NCI-H1436 treated with DMSO at 0.1 percent for 48 hours (cell line): ENCODE measurements around the gene KANK4.

Source experiments
- DNase-seq: peaks from one replicate; lab custom pipeline; 2025; lab: John Stamatoyannopoulos, UW

Gene KANK4

DNA sequence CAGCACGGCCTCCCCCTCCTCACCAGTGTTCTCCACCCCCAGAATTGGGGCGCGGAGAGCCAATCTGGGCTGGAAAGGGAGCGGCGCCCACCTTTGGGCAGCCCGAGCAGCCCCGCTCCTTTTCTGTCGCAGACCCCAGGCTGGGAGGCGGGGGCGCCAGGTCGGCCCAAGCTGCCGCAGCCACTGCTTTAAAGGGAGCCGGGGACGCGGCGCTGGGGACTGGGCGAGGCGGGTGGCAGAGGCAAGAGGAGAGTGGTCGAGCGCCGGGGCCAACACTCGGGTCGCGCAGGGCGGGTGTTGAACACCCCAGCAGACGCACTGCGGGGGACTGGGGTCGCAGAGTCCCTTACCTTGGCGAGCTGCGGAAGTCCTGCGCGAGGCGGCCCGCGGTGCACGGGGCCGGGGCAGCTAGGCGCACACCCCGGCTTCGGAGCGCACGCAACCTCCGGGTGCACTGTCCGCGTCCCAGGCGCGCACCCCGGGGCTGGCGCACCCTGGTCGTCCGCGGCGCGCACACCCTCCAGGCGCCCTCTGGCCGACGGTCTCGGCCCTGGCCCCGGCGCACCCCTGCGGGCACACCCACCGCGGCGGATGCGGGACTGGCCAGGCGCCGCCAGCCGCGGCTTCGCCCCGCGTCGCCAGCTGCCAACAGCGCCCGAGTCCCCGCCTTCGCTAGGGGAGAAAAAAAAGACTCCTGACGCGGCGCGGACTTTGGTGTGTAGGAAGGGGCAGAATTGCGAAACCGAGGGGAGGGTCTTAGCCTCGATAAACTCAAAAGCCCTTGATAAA lies at the start of gene KANK4:
Gene KANK4 (minus strand): TSS at position 679 of the 789 bp plus-strand sequence. CDS start 37,870 bp downstream, outside the sequence.
- DNase-seq = no peak

GRCh38 chr1:62368989-62369388 lies 49.8 kb upstream of the KANK4 start:
- no peak for DNase-seq

GRCh38 chr1:62367005-62367557 lies 47.8 kb upstream of the KANK4 start:
- no peak for DNase-seq

GRCh38 chr1:62364721-62365120 lies 45.5 kb upstream of the KANK4 start:
- no peak for DNase-seq

DNA sequence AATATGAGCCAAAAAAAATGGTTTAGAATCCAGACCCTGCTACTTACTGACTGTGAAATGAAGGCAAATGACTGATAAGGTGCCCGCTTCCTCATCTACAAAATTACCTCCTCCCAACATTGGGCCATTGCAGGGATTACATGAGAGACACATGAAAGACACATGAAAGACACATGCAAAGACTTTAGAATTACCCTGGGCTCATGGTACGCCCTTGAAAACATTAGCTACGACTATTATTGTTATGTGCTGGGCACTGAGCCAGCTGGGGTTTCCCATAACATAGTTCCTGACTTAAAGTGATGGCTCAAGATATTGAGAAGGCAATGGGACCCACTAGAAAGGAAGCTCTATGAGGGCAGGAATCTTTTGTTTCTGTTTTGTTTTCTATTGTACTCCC lies 43.7 kb upstream of the KANK4 start:
- no peak for DNase-seq

DNA sequence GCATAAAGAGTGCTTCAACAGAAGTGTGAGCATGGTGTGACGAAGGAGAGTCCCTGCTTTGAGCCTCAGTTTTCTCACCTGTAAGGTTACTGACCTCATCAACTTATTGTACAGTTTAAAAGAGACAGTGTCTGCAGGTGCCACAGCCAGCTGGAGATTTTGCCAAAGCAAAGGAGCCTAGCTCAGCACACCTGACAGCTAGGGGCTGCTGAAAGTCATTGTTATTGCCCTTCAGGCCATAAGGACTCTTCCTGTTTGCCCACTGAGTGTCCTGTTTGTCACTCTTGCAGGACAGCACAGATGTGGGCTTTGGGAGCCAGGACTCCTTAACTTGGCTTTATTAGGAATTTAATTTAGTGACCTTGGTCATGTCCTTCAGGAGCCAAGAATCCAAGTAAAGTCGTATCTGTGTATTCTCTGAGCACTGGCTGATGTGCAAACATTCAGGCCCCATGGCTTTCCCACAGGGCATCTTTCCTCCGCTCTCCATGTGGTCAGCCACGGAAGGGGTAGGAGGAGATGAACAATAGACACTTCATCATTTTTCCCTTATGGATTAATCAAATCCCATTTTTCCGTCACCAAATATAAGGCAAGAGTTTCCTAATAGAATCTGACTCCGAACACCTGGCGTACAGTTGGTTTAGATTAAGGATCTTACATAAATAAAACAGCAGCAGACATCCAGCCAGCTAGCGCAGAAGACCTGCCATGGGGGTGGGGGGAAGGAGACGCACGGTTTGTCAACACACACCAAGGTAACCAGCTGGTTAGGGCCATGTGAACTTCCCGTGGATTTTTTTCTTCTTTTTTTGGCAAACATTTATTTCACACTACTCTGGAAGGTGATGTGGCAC lies 43.1 kb upstream of the KANK4 start:
- no peak for DNase-seq

GRCh38 chr1:62361431-62361830 lies 42.2 kb upstream of the KANK4 start:
- DNase-seq = no peak

- no peak for DNase-seq
These were observed 39.6 kb upstream of the KANK4 start for GRCh38 chr1:62358665-62359373.

- DNase-seq = no peak
These were observed 38.7 kb upstream of the KANK4 start for GRCh38 chr1:62357916-62358315.

DNA sequence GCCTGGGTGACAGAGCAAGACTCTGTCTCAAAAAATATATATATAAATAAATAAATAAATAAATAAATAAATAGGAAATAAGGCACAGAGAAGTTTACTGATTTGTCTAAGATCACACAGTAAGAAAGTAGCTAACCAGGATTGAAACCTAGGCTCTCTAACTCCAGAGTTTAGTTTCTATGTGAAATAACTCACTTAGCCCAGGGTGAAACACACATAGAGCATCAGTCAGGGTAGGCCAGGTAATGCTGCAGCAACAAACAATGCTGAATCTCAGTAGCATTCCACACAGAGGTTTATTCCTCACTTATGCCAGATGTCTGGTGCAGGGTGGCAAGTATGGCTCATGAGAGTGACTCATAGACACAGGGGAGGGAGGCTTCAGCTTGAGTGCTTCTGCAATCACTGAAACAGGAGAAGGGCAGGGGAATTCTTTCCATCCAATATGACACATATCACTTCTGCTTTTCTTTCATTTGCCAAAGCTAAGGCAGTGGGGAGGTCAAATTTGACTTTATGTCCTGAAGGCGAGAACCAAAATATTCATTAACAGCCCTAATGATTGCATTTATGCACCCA lies 37.1 kb upstream of the KANK4 start:
- no peak for DNase-seq

- no peak for DNase-seq
These were observed 35.9 kb upstream of the KANK4 start for GRCh38 chr1:62355095-62355494.

DNA sequence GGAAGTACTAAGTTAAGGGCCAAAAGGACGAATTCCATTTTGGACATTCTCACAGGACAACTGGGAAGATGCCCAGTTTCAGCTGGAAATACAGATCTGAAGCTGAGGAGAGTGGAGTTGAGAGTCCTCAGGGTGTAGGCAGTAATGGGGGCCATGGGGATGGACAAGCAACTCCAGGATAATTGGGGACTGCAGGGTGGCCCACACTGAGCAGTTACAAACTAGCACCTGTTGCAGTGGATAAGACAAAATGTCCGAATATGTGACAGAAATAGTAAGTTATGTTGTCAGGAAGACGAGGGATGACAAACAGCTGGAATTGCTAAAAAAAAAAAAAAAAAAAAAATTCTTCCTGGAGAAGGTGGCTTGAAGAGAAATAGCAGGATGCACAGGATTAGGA lies 34.6 kb upstream of the KANK4 start:
- DNase-seq = no peak

- DNase-seq = no peak
These were observed 33.2 kb upstream of the KANK4 start for GRCh38 chr1:62352387-62352786.

GRCh38 chr1:62349470-62350233 lies 30.4 kb upstream of the KANK4 start:
- no peak for DNase-seq

- DNase-seq = no peak
These were observed 27.7 kb upstream of the KANK4 start for GRCh38 chr1:62346886-62347285.

- DNase-seq = no peak
These were observed 24.7 kb upstream of the KANK4 start for GRCh38 chr1:62343911-62344310.

DNA sequence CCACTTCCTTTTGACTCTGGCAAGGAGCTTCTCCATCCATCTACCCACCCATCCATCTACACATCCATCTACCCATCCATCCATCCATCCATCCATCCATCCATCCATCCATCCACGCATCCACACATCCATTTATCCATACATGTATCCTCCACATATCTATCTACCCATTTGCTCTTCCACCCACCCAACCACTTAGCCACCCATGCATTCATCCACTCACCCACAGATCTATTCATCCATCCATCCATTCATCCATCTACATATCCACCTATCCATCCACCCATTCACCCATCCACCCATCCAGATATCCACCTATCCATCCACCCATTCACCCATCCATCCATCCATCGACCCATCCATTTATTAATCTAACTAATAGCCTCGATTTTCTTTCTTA lies 23.0 kb upstream of the KANK4 start:
- no peak for DNase-seq

DNA sequence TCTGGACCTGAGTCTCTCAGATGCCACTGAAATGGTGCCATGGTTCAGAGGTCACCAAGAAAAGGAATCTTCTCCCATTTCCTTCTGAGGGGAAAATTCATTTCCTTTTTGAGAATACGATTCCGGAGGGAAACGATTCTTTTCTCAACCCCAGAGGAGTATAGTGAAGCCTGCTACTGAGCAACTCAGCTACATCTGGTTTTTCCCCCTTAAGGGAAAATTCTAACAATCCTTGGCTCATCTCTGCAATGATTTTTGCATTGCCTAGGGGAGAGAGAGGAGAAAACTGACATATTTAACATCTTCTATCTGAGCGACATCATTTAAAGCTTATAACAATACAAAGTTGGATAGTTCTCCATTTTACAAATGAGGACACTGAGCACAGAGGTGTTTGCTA lies 22.4 kb upstream of the KANK4 start:
- DNase-seq = no peak

DNA sequence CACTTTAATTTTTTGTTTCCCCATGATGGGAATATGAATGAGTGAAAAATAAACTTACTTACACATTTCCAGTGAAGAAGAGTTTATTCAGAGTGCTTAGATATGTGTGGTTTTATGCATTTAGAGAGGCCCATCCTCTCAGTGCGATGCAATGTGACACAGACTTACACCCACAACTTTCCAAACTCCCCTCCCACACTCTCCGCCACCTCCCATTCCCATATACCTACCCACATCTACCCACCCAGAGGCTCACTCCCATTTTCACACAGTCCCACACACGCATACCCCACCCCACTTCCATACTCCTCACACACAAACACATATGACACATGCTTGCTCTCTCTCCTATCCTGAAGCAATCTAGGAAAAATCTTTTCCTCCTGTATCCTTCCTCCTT lies 21.9 kb upstream of the KANK4 start:
- DNase-seq = no peak

DNA sequence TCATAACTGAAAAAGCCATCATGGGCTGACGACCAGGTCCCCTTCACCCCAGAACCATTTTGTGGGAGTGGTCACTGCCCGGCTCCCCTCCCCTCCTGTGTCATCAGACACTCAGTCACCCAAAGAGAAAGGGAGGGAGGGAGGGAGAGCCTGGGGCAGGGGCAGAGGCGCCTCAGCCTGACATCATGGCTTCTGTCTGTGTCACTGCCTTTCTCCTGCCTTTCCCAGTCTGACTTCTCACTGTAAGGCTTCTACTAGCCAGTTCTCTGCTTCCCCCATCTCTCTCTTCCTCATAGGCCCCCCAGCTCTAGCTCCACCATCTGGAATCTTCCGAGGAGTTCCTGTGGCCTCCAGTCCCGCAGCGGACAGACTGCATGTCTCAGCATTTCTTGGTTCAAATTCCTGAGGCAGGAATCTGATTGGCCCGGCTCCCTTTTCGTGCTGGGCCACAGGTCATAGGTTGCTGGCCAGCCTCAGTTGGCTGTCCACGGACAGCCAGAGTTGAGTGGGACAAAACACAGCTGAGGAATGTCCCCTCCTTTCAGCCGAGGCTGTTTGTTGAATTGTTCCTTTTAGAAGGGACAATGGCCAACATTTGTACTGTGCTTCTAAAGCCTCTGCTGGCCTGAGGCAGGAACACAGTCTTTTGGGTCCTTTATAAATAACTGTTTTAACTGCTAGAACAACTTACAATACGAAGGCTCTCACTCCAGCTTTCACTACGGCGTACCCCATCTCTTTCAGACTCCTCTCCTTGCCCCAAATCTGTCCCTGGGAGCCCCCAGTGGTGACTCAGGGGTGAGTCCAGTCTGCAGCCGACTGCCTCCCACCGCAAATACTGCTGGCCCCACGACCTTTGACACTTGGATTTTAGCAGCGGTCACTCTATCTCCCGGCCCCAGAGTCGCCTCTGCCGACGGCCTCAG lies 18.7 kb upstream of the KANK4 start:
- no peak for DNase-seq
